GM20431 (cell line): ENCODE data around the gene ACTG1.

Experiments
- in situ Hi-C: fragments of 300-500 bp; cut with MseI, MboI; formaldehyde crosslinking; loops from one replicate; pipeline ENCODE4 v1.15.0; 2020; ENCODE audit warnings: low sequenced_read_pairs; ENCODE audit not compliant: unreplicated experiment

Gene ACTG1

DNA sequence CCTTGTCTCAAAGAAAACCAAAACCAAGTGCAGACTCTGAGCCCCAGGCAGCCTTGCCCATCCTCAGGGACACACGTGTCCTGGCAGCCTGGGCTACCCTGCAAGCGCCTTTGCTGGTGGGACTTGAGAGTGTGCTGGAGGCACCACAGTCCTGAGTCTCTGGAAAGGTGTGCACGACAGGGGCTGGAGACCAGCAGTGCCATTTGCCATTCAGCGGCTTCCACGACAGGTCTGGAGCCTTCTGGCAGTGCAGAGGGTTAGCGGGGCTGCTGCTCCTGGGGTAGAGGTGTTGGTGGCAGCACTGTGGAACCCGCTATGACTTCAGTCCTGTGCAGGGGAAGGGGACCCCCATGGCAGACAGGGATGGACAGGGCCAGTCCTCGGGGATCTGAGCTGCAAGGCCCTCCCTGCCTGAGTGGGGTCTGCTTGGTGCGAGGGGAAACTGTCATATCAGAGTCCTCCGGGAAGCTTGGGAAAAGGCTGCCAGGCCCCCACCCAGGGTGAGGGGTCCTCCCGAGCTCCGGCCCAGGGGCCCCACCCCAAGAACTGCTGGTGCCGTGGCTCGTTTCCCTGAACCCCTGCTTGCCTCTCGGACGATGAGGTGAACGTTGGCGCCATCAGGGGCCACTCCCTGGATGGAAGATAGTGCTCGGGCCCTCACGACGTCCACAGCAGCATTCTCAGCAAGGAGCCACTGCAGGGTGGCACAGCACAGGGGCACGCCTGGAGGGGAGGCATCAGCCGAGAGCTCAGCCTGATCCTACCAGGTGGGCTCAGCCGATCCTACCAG is 32.8 kb upstream of the ACTG1 start:
- in situ Hi-C loops, result no loop called here

DNA sequence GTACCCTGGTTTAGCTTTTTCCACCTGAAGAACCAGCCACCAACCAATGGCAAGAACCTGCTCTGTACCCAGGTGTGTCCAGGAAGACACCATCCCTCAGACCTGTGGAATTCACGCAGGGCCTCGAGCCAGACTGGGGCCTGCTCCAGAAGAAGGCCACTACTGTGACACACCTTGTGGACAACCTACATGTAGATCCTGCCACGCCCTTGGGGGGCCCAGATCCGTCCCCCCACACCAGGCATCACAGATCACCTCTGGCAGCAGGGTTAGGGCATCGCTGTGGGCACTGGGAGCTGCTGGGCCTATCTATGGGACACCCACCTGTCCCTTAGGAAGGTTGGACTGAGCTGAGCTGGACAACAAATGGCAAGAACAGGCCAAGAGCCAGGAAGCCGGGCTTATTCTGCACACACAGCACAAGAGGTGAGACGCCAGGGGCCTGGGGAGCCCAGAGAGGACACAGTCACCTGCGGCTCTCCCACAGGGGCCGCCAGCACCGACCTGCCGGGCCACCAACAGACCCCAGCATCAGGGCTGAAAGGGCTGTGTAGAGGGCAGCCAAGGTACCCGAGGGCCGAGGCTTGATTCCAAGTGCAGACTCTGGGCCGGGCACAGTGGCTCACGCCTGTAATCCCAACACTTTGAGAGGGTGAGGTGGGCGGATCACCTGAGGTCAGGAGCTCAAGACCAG is 31.8 kb upstream of the ACTG1 start:
- in situ Hi-C loops, result no loop called here

DNA sequence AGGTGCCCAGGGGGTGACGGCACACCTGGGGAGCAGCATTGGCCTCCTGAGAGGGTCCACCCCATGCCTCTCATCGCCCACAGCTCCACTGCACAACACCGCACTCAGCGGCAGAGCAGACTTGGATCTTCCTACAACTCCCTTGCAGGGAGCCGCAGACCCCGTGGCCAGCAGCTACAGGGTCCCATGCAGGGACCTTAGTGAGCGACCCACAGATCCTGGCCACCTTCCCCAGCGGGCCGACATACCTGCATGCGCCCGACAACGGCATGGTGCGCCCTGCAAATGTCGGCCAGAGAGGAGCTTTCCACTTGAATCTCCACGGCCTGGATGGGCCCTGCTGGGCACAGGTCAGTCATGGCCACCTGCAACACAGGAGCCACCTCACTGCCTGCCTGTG is 31.2 kb upstream of the ACTG1 start:
- in situ Hi-C loops, result no loop called here

- in situ Hi-C loops, result no loop called here
Measured at GRCh38 chr17:81543339-81543675, 30.7 kb upstream of the ACTG1 start.

- in situ Hi-C loops, result no loop called here
Measured at GRCh38 chr17:81542431-81543338, 30.1 kb upstream of the ACTG1 start.

- in situ Hi-C loops, result no loop called here
Measured at GRCh38 chr17:81541123-81541522, 28.5 kb upstream of the ACTG1 start.

DNA sequence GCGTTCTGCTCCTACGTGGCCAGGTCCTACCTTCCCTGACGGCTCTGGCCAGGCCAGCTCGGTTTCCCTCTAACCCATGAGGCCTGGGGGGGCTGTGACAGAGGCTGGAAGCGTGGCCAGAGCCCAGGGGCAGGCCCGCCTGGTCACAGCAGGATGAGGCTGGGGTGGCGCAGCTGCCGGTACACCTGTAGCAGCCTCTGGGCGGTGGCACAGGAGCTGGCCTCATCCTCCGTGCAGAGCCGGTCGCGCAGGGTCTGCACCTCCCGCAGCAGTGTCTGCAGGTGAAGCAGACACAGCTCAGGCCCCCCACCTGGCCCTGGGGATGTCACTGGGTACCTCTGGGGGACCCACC is 28.1 kb upstream of the ACTG1 start:
- in situ Hi-C loops, result no loop called here

- in situ Hi-C loops, result no loop called here
Measured at GRCh38 chr17:81539961-81540675, 27.5 kb upstream of the ACTG1 start.

- in situ Hi-C loops, result no loop called here
Measured at GRCh38 chr17:81539571-81539900, 26.9 kb upstream of the ACTG1 start.

DNA sequence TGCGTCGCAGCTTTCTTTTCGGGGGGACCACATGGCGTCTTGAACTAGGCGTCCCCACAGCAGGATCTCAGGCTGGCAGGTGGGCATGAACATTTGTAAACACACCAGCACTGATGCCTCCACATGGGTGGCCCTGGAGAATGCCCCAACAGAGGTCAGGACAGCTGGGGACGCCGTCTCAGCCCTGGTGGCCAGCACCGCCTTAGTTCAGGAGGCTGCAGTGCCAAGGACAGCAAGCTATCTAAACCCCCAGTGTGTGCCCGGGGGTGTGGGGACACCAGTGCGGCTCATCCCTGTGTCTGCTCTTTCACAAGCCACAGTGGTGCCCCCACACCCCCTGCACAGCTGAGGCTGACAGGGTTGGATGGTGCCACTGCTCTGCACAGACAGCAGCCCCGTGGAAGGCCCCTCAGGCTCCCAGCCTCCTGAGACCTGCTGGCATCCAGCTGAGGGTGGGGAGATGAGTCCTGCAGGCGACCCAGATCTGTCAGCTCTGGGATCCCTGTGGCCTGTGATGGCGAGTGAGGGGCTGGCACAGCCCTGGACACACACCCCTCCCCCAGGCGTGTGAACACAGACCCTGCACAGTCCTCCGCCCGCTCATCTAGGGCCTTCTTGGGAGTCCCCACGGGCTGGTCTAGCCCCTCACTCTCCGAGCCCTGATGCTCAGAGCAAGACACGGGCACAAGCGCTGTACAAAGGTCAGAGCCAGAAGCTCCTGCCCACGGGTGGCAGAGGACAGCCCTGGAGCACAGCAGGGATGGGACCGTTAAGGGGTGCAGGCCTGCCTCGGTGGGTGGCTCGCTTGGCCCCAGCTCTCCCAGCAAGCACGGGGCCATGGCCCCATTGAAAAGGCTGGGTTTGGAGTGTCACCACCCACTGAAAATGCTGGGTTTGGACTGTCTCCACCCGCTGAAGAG is 26.3 kb upstream of the ACTG1 start:
- in situ Hi-C loops, result no loop called here

- in situ Hi-C loops, result no loop called here
Measured at GRCh38 chr17:81537856-81538555, 25.4 kb upstream of the ACTG1 start.

- in situ Hi-C loops, result no loop called here
Measured at GRCh38 chr17:81537343-81537855, 24.8 kb upstream of the ACTG1 start.

GRCh38 chr17:81536299-81537290 is 24.0 kb upstream of the ACTG1 start:
- in situ Hi-C loops, result no loop called here

GRCh38 chr17:81535480-81536298 is 23.1 kb upstream of the ACTG1 start:
- in situ Hi-C loops, result no loop called here

DNA sequence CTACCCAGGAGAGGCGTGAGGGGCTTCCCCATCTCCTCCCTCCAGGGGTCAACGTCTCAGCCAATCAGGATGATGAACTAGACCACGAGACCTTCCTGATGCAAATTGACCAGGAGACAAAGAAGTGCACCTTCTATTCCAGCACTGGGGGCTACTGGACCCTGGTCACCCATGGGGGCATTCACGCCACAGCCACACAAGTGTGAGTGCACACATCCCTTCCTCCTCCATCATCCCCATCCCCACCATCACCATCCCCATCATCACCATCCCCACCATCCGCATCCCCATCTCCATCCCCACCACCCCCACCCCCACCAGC is 22.4 kb upstream of the ACTG1 start:
- in situ Hi-C loops, result no loop called here

GRCh38 chr17:81534157-81535006 is 21.8 kb upstream of the ACTG1 start:
- in situ Hi-C loops, result no loop called here
